GM12878 (cell line): ENCODE measurements around the gene EPHB1. TPM values are rescaled to one million over a fixed set of nuclear protein-coding genes. Genes with fewer than 3 reads are reported as not detected.

Experiments
- ATAC-seq: fragments of 200-7000 bp; cut with Tn5 transposase; 3 replicates; pipeline ENCODE4 v1.9.1; 2020; ENCODE audit warnings: mild to moderate bottlenecking, moderate library complexity
- BruUV-seq: library from RNA; stranded (reverse); fragments of 400-500 nt; replicated peaks from 2 replicates; lab custom pipeline; 2021; lab: Mats Ljungman, UMichigan
- CTCF ChIA-PET: fragments of 300-600 bp; sonication (Branson Sonifier 250); formaldehyde crosslinking; extraction: SDS; loops from one replicate; lab custom pipeline; 2021; ENCODE audit warnings: inconsistent platforms; lab: Yijun Ruan, JAX
- POLR2A ChIA-PET: fragments of 350-600 bp; formaldehyde crosslinking; extraction: SDS; loops from one replicate; lab custom pipeline; 2021; ENCODE audit warnings: inconsistent platforms; lab: Charles Lee
- RAD21 ChIA-PET: fragments of 300-600 bp; sonication (Branson Sonifier 250); formaldehyde crosslinking; loops from one replicate; lab custom pipeline; 2023; ENCODE audit warnings: antibody characterized with exemption; ENCODE audit not compliant: unreplicated experiment; lab: Charles Lee
- SMC1A ChIA-PET: fragments of 300-600 bp; sonication (Branson Sonifier 250); formaldehyde crosslinking; loops from one replicate; lab custom pipeline; 2023; ENCODE audit not compliant: unreplicated experiment, uncharacterized antibody; lab: Charles Lee
- DNase-seq: peaks from one replicate; pipeline ENCODE4 v3.0.0-alpha.2; 2011; ENCODE audit warnings: low read depth, low spot score
- FAIRE-seq: peaks from 3 replicates; lab custom pipeline; 2011; peaks lifted over from hg19 to GRCh38; lab: Jason Lieb, UNC
- H2AFZ ChIP-seq: 2 replicates; pipeline ENCODE4 v1.6.0; 2011; ENCODE audit warnings: low read depth, low read length, control low read depth; ENCODE audit not compliant: control insufficient read depth
- H3K27ac ChIP-seq: 2 replicates; pipeline ENCODE4 v1.5.1; 2011; ENCODE audit warnings: control low read depth; ENCODE audit not compliant: control insufficient read depth, insufficient read depth
- H3K27me3 ChIP-seq, 2 experiments: replicated peaks in 1 of 2; 2 replicates each; pipeline versions ENCODE4 v1.6.0 to v1.6.1; 2011; ENCODE audit warnings: low read length in 1 of 2; ENCODE audit not compliant: control insufficient read depth in 2 of 2, insufficient read depth in 2 of 2
- H3K36me3 ChIP-seq, 2 experiments: 2 replicates each; pipeline ENCODE4 v1.5.1; 2011; ENCODE audit warnings: low read length in 1 of 2; ENCODE audit not compliant: control insufficient read depth in 2 of 2, insufficient read depth in 2 of 2
- H3K4me1 ChIP-seq: 2 replicates; pipeline ENCODE4 v1.6.1; 2011; ENCODE audit warnings: mild to moderate bottlenecking, low read length, moderate library complexity, mixed read lengths; ENCODE audit not compliant: control insufficient read depth, insufficient read depth
- H3K4me2 ChIP-seq: 2 replicates; pipeline ENCODE4 v1.6.0; 2011; ENCODE audit warnings: control low read depth; ENCODE audit not compliant: control insufficient read depth, insufficient read depth
- H3K4me3 ChIP-seq: fragments of 200-600 bp; sonication (generic); 2 replicates; pipeline ENCODE4 v1.5.1; 2016
- H3K79me2 ChIP-seq: 2 replicates; pipeline ENCODE4 v1.6.0; 2011; ENCODE audit warnings: low read length; ENCODE audit not compliant: control insufficient read depth, insufficient read depth
- H3K9ac ChIP-seq: 2 replicates; pipeline ENCODE4 v1.8.0; 2011; ENCODE audit warnings: low read length, control low read depth, mixed read lengths; ENCODE audit not compliant: control insufficient read depth, insufficient read depth
- H3K9me3 ChIP-seq: replicated peaks from 3 replicates; pipeline ENCODE4 v1.5.1; 2011; ENCODE audit warnings: mild to moderate bottlenecking, low read length; ENCODE audit not compliant: control insufficient read depth, insufficient read depth
- H4K20me1 ChIP-seq: 2 replicates; pipeline ENCODE4 v1.6.0; 2011; ENCODE audit not compliant: control insufficient read depth, insufficient read depth
- BCL11A ChIP-seq: IDR thresholded peaks from 2 replicates; pipeline ENCODE4 v1.6.1; 2011; ENCODE audit warnings: low read depth, low read length
- CHD1 ChIP-seq: IDR thresholded peaks from 2 replicates; pipeline ENCODE4 v1.6.1; 2012; ENCODE audit warnings: low read depth, low read length, improper control_type of control experiment
- CUX1 ChIP-seq: IDR thresholded peaks from 2 replicates; pipeline ENCODE4 v1.6.1; 2012; ENCODE audit warnings: improper control_type of control experiment, low read depth, low read length; ENCODE audit not compliant: insufficient replicate concordance
- GABPA ChIP-seq: IDR thresholded peaks from 2 replicates; pipeline ENCODE4 v1.6.1; 2014; ENCODE audit warnings: antibody characterized with exemption, low read depth, mild to moderate bottlenecking, inconsistent platforms
- JUND ChIP-seq: IDR thresholded peaks from 2 replicates; pipeline ENCODE4 v1.6.1; 2012; ENCODE audit warnings: low read depth, mild to moderate bottlenecking, low read length, improper control_type of control experiment, moderate library complexity
- MEF2B ChIP-seq: fragments of 450-650 bp; IDR thresholded peaks from 2 replicates; pipeline ENCODE4 v1.6.1; 2018; ENCODE audit warnings: mild to moderate bottlenecking, moderate library complexity; ENCODE audit not compliant: partially characterized antibody, poor library complexity, severe bottlenecking
- NRF1 ChIP-seq: conservative IDR thresholded peaks from 2 replicates; pipeline ENCODE4 v1.6.1; 2011; ENCODE audit warnings: mild to moderate bottlenecking, low read depth, low read length, improper control_type of control experiment
- POU2F2 ChIP-seq: IDR thresholded peaks from 3 replicates; pipeline ENCODE4 v1.6.1; 2011; ENCODE audit warnings: low read depth, mild to moderate bottlenecking, low read length, borderline replicate concordance
- SREBF1 ChIP-seq: IDR thresholded peaks from 2 replicates; pipeline ENCODE4 v1.6.1; 2012; ENCODE audit warnings: mild to moderate bottlenecking, low read length
- TCF12 ChIP-seq: IDR thresholded peaks from 2 replicates; pipeline ENCODE4 v1.6.1; 2011; ENCODE audit warnings: low read depth, mild to moderate bottlenecking, low read length
- ZZZ3 ChIP-seq: IDR thresholded peaks from 2 replicates; pipeline ENCODE4 v1.6.1; 2011; ENCODE audit warnings: low read depth; ENCODE audit not compliant: control insufficient read depth, insufficient read length
- WGBS: methylation state at CpG from one replicate; pipeline ENCODE4 v1.1.6; 2016; ENCODE audit warnings: low lambda C conversion rate; ENCODE audit not compliant: insufficient replicate concordance, insufficient coverage; ENCODE audit errors: missing lambda C conversion rate; 5-methylcytosine and 5-hydroxymethylcytosine counted together
- in situ Hi-C: fragments of 300-500 bp; cut with MboI; formaldehyde crosslinking; loops from 9 replicates; pipeline ENCODE4 v1.14.3; 2018; ENCODE audit warnings: mixed read lengths
- intact Hi-C: fragments of 100-400 bp; cut with micrococcal nuclease; formaldehyde crosslinking; loops from one replicate; pipeline ENCODE4 v1.14.2; 2022; ENCODE audit not compliant: unreplicated experiment
- polyA plus RNA-seq, 11 experiments: library from polyadenylated mRNA; depleted of rRNA in 4 of 11; unstranded in 6 of 11; stranded (reverse) in 5 of 11; fragments of >200 nt; fragmentation: Nextera tagmentation in 4 of 11; fragmentation: Illumina TruSeq in 1 of 11; extraction: Ambion mirVana in 4 of 11; extraction: Trizol in 1 of 11; gene quantifications; 1 replicate in 1 of 11; 2 replicates in 10 of 11; pipeline versions ENCODE4 v1.2.1 to v1.2.3, GENCODE V29; 2011 to 2016; ENCODE audit warnings: inconsistent platforms in 2 of 11, missing spikeins in 2 of 11, low read depth in 1 of 11
- total RNA-seq, 4 experiments: library from RNA; depleted of rRNA in 3 of 4; stranded (reverse); fragments of >200 nt in 3 of 4; fragmentation: Illumina TruSeq in 1 of 4; extraction: Trizol in 1 of 4; gene quantifications; 2 replicates each; pipeline versions ENCODE4 v1.2.1 to v1.2.3, GENCODE V29; 2013 to 2021
- TF ChIP-seq, protein P1 (sequence below), 3 experiments: IDR thresholded peaks in 2 of 3; conservative IDR thresholded peaks in 1 of 3; 2 replicates each; pipeline ENCODE4 v1.5.1; 2011; ENCODE audit warnings: low read depth in 3 of 3, low read length in 3 of 3, mild to moderate bottlenecking in 3 of 3, control low read depth in 2 of 3, moderate library complexity in 2 of 3, inconsistent platforms in 1 of 3, mixed read lengths in 1 of 3; ENCODE audit not compliant: control insufficient read depth in 2 of 3, insufficient read depth in 1 of 3; ENCODE audit errors: extremely low read depth in 1 of 3
- TF ChIP-seq, protein P2 (sequence below): IDR thresholded peaks from 2 replicates; pipeline ENCODE4 v1.6.1; 2012; ENCODE audit warnings: low read depth, low read length, improper control_type of control experiment

Gene EPHB1
- total and polyA plus RNA-seq, 10 of the 15 experiments (the other 5 are each of a cell fraction or from before 2014, with no cell fraction given), result 0.33 to 23.8 (median 1.2) TPM

- peaks cover 1% of the 10 kb centered on the region; the same call in 2 of the 3 replicates for H3K9me3 ChIP-seq
- in situ Hi-C loops (no loop called here), intact Hi-C loops (no loop called here)
- peak overlapping the region; percentile 65; the same call in 1 of the 2 replicates for H3K27ac ChIP-seq
- CTCF ChIA-PET, result interaction anchor here (0.6 to 1.4 kb wide), 2 partner anchors 9 to 574 kb away, joined by 3 read pairs; no protein-coding TSS in a partner anchor
- peak overlapping the region; percentile 66; the same call in 1 of the 2 replicates for H3K4me2 ChIP-seq
- POLR2A ChIA-PET, result interaction anchor here (0.6 to 1.3 kb wide), 2 partner anchors 10 to 86 kb away, joined by 3 read pairs; no protein-coding TSS in a partner anchor
- no TSS peak for BruUV-seq
- H3K36me3 ChIP-seq, result peaks cover 0 to 9% of the 10 kb centered on the region in 2 experiments; a peak in 2 of 4 replicates
- peaks cover 1% of the 10 kb centered on the region for H3K79me2 ChIP-seq
- peaks cover 27% of the 10 kb centered on the region for H3K4me1 ChIP-seq
- H3K4me3 ChIP-seq, result no peak overlapping the region
- H2AFZ ChIP-seq, result no peak overlapping the region
- FAIRE-seq, result no peak
- ATAC-seq, result no peak
- no peaks in the 10 kb centered on the region for H3K27me3 ChIP-seq
- H3K9ac ChIP-seq, result no peak overlapping the region
- RAD21 ChIA-PET, result interaction anchor here (0.8 to 1.7 kb wide), 4 partner anchors 21 to 76 kb away, joined by 3 to 8 read pairs (median 3); no protein-coding TSS in a partner anchor
- no peaks in the 10 kb centered on the region for H4K20me1 ChIP-seq
- SMC1A ChIA-PET, result interaction anchor here (0.7 to 1.8 kb wide), 3 partner anchors 24 to 128 kb away, joined by 5 to 6 read pairs (median 6); no protein-coding TSS in a partner anchor
- 42% methylated on average over 3 of the region's 3 CpGs for WGBS
- DNase-seq, result no peak
- TF ChIP-seq GABPA, result no peak
- TF ChIP-seq, protein P1, sequence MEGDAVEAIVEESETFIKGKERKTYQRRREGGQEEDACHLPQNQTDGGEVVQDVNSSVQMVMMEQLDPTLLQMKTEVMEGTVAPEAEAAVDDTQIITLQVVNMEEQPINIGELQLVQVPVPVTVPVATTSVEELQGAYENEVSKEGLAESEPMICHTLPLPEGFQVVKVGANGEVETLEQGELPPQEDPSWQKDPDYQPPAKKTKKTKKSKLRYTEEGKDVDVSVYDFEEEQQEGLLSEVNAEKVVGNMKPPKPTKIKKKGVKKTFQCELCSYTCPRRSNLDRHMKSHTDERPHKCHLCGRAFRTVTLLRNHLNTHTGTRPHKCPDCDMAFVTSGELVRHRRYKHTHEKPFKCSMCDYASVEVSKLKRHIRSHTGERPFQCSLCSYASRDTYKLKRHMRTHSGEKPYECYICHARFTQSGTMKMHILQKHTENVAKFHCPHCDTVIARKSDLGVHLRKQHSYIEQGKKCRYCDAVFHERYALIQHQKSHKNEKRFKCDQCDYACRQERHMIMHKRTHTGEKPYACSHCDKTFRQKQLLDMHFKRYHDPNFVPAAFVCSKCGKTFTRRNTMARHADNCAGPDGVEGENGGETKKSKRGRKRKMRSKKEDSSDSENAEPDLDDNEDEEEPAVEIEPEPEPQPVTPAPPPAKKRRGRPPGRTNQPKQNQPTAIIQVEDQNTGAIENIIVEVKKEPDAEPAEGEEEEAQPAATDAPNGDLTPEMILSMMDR (IDR thresholded peaks at IDR 0.05 in 2 of 3, conservative IDR thresholded peaks at IDR 0.05 in 1 of 3; ENCODE audit: control insufficient read depth in 2 of 3, extremely low read depth in 1 of 3, insufficient read depth in 1 of 3, low read depth in 3 of 3, low read length in 3 of 3), result no peak
- TF ChIP-seq SREBF1, result no peak
- no peak for TF ChIP-seq POU2F2
- no peak for TF ChIP-seq TCF12
- TF ChIP-seq BCL11A, result no peak
- TF ChIP-seq CUX1, result no peak
- no peak for TF ChIP-seq ZZZ3
- TF ChIP-seq JUND, result no peak
- TF ChIP-seq CHD1, result no peak
- TF ChIP-seq, protein P2, sequence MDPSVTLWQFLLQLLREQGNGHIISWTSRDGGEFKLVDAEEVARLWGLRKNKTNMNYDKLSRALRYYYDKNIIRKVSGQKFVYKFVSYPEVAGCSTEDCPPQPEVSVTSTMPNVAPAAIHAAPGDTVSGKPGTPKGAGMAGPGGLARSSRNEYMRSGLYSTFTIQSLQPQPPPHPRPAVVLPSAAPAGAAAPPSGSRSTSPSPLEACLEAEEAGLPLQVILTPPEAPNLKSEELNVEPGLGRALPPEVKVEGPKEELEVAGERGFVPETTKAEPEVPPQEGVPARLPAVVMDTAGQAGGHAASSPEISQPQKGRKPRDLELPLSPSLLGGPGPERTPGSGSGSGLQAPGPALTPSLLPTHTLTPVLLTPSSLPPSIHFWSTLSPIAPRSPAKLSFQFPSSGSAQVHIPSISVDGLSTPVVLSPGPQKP, result no peak
- no peak for TF ChIP-seq NRF1
- TF ChIP-seq MEF2B, result no peak
Observed at GRCh38 chr3:134928819-134929218, 133.8 kb downstream of the EPHB1 start.
